Mesodermal cell (in vitro differentiated cells): ENCODE results near the gene ELOVL5.

ENCODE experiments used
- H3K27ac ChIP-seq: 2 replicates; pipeline ENCODE4 v1.7.0; 2013; ENCODE audit warnings: mild to moderate bottlenecking, low read depth, low read length, moderate library complexity; ENCODE audit not compliant: severe bottlenecking
- H3K36me3 ChIP-seq: 2 replicates; pipeline ENCODE4 v1.7.1; 2013; ENCODE audit warnings: mild to moderate bottlenecking, low read length, moderate library complexity; ENCODE audit not compliant: control insufficient read depth, insufficient read depth
- H3K4me1 ChIP-seq: one replicate; pipeline ENCODE4 v1.7.1; 2013; ENCODE audit warnings: mild to moderate bottlenecking, low read length; ENCODE audit not compliant: insufficient read depth, control insufficient read depth, poor library complexity, severe bottlenecking
- H3K4me3 ChIP-seq: 2 replicates; pipeline ENCODE4 v1.7.0; 2013; ENCODE audit warnings: low read length, control low read depth, mild to moderate bottlenecking; ENCODE audit not compliant: insufficient read depth, poor library complexity, severe bottlenecking; ENCODE audit errors: extremely low read depth
- H3K9me3 ChIP-seq: 2 replicates; pipeline ENCODE4 v1.7.1; 2013; ENCODE audit warnings: mild to moderate bottlenecking, low read length, moderate library complexity; ENCODE audit not compliant: control insufficient read depth
- WGBS, 2 experiments: methylation state at CpG; one replicate each; pipeline ENCODE4 v1.1.5; 2013; ENCODE audit warnings: missing lambda C conversion rate in 2 of 2; ENCODE audit not compliant: insufficient coverage in 2 of 2; 5-methylcytosine and 5-hydroxymethylcytosine counted together

The ELOVL5 gene

GRCh38 chr6:53268858-53269608 is 79.7 kb downstream of the ELOVL5 start:
- H3K4me3 ChIP-seq, result no peak overlapping the region
- H3K27ac ChIP-seq, result no peak overlapping the region
- H3K9me3 ChIP-seq, result no peaks in the 10 kb centered on the region
- WGBS, 2 experiments, result 79 to 93% methylated on average over 3 of the region's 6 CpGs
- H3K36me3 ChIP-seq, result peaks cover 95% of the 10 kb centered on the region
- H3K4me1 ChIP-seq, result no peaks in the 10 kb centered on the region

GRCh38 chr6:53266553-53267090 is 82.1 kb downstream of the ELOVL5 start:
- 86 to 89% methylated on average over 3 to 4 of the region's 4 CpGs for WGBS, 2 experiments
- H3K36me3 ChIP-seq, result peaks cover 91% of the 10 kb centered on the region

GRCh38 chr6:53264915-53265607 is 83.7 kb downstream of the ELOVL5 start:
- Histone ChIP-seq H3K36me3 (peaks cover 93% of the 10 kb centered on the region), H3K4me3 (no peak overlapping the region), H3K9me3 (no peaks in the 10 kb centered on the region), H3K4me1 (no peaks in the 10 kb centered on the region), H3K27ac (no peak overlapping the region)
- WGBS, 2 experiments, result 100% methylated on average over 1 to 2 of the region's 5 CpGs

More at GRCh38 chr6:53266553-53267090, 82.1 kb downstream of the ELOVL5 start:
- no peak overlapping the region for H3K4me3 ChIP-seq
- no peak overlapping the region for H3K27ac ChIP-seq
- H3K4me1 ChIP-seq, result no peaks in the 10 kb centered on the region
- H3K9me3 ChIP-seq, result no peaks in the 10 kb centered on the region

- no peaks in the 10 kb centered on the region for H3K4me1 ChIP-seq
- H3K36me3 ChIP-seq, result peaks cover 93% of the 10 kb centered on the region
- H3K4me3 ChIP-seq, result no peak overlapping the region
- H3K27ac ChIP-seq, result peak overlapping the region; percentile 8
- no peaks in the 10 kb centered on the region for H3K9me3 ChIP-seq
- 100% methylated on average over 2 of the region's 3 CpGs; no CpG with 5 or more reads in 1 of the 2 experiments for WGBS, 2 experiments
Measured at GRCh38 chr6:53264337-53264736, 84.4 kb downstream of the ELOVL5 start.

GRCh38 chr6:53263917-53264316 is 84.8 kb downstream of the ELOVL5 start:
- Histone ChIP-seq H3K9me3 (no peaks in the 10 kb centered on the region), H3K4me3 (no peak overlapping the region), H3K36me3 (peaks cover 93% of the 10 kb centered on the region), H3K4me1 (no peaks in the 10 kb centered on the region), H3K27ac (peak overlapping the region; percentile 8)
- WGBS, 2 experiments, result 96% methylated on average over 2 of the region's 2 CpGs; no CpG with 5 or more reads in 1 of the 2 experiments

- Histone ChIP-seq H3K4me3 (no peak overlapping the region), H3K9me3 (no peaks in the 10 kb centered on the region), H3K27ac (no peak overlapping the region), H3K4me1 (no peaks in the 10 kb centered on the region), H3K36me3 (peaks cover 70% of the 10 kb centered on the region)
- WGBS, 2 experiments, result 100% methylated on average over 1 to 6 of the region's 11 CpGs
Measured at GRCh38 chr6:53259860-53260580, 88.7 kb downstream of the ELOVL5 start.

GRCh38 chr6:53258774-53259155 is 90.0 kb downstream of the ELOVL5 start:
- Histone ChIP-seq H3K9me3 (no peaks in the 10 kb centered on the region), H3K36me3 (peaks cover 58% of the 10 kb centered on the region), H3K4me1 (no peaks in the 10 kb centered on the region), H3K27ac (no peak overlapping the region), H3K4me3 (no peak overlapping the region)
- WGBS, 2 experiments, result 98% methylated on average over 4 to 5 of the region's 5 CpGs

GRCh38 chr6:53258076-53258773 is 90.5 kb downstream of the ELOVL5 start:
- Histone ChIP-seq H3K4me3 (no peak overlapping the region), H3K27ac (no peak overlapping the region), H3K4me1 (no peaks in the 10 kb centered on the region), H3K36me3 (peaks cover 53% of the 10 kb centered on the region), H3K9me3 (no peaks in the 10 kb centered on the region)
- WGBS, 2 experiments, result 96 to 100% methylated on average over 2 of the region's 2 CpGs

- H3K4me3 ChIP-seq, result no peak overlapping the region
- H3K4me1 ChIP-seq, result no peaks in the 10 kb centered on the region
- peaks cover 47% of the 10 kb centered on the region for H3K36me3 ChIP-seq
- no CpG with 5 or more reads among the region's 2 CpGs for WGBS, 2 experiments
- H3K27ac ChIP-seq, result no peak overlapping the region
- H3K9me3 ChIP-seq, result no peaks in the 10 kb centered on the region
Measured at GRCh38 chr6:53257533-53257932, 91.2 kb downstream of the ELOVL5 start.

- H3K4me3 ChIP-seq, result no peak overlapping the region
- no peaks in the 10 kb centered on the region for H3K4me1 ChIP-seq
- WGBS, 2 experiments, result 100% methylated on average over 1 of the region's 3 CpGs
- H3K27ac ChIP-seq, result no peak overlapping the region
- H3K36me3 ChIP-seq, result peaks cover 43% of the 10 kb centered on the region
- H3K9me3 ChIP-seq, result no peaks in the 10 kb centered on the region
Measured at GRCh38 chr6:53257001-53257400, 91.7 kb downstream of the ELOVL5 start.
